Heart right ventricle (tissue), 16 donors: ENCODE data around the gene STAT6. TPM values are rescaled to one million over a fixed set of nuclear protein-coding genes. Genes with fewer than 3 reads are reported as not detected.

Experiments
- ATAC-seq, 8 donors: fragments of 200-7000 bp; cut with Tn5 transposase; one replicate each; pipeline ENCODE4 v1.9.1; 2020; ENCODE audit warnings: mild to moderate bottlenecking in 8 of 8, moderate library complexity in 8 of 8, moderate number of reproducible peaks in 1 of 8
- DNase-seq, 2 donors: peaks; one replicate each; pipeline ENCODE4 v3.0.0-alpha.2; 2020
- H3K27ac ChIP-seq, 10 donors: fragments of 200-600 bp; sonication (generic) in 2 of 10; one replicate each; pipeline versions ENCODE4 v1.5.0 to v1.8.0; 2020 to 2022; ENCODE audit warnings: mild to moderate bottlenecking in 3 of 10
- H3K27me3 ChIP-seq, 7 donors: fragments of 200-600 bp; one replicate each; pipeline ENCODE4 v1.8.0; 2021 to 2022; ENCODE audit warnings: mild to moderate bottlenecking in 2 of 7
- H3K36me3 ChIP-seq, 9 donors: fragments of 200-600 bp; sonication (generic) in 1 of 9; one replicate each; pipeline versions ENCODE4 v1.5.0 to v1.8.0; 2020 to 2022; ENCODE audit warnings: mild to moderate bottlenecking in 2 of 9
- H3K4me1 ChIP-seq, 9 donors: fragments of 200-600 bp; sonication (generic) in 1 of 9; one replicate each; pipeline versions ENCODE4 v1.5.0 to v1.8.0; 2020 to 2022; ENCODE audit warnings: mild to moderate bottlenecking in 4 of 9
- H3K4me3 ChIP-seq, 10 donors: fragments of 200-600 bp; sonication (generic) in 2 of 10; one replicate each; pipeline versions ENCODE4 v1.5.0 to v1.8.0; 2020 to 2022; ENCODE audit warnings: mild to moderate bottlenecking in 7 of 10, moderate library complexity in 2 of 10
- H3K9me3 ChIP-seq, 11 donors: fragments of 200-600 bp in 10 of 11; sonication (generic) in 2 of 11; one replicate each; pipeline versions ENCODE4 v1.5.0 to v1.8.0; 2013 to 2022; ENCODE audit warnings: mild to moderate bottlenecking in 2 of 11, control low read depth in 1 of 11, moderate library complexity in 1 of 11
- CTCF ChIP-seq, 9 donors: fragments of 200-600 bp; sonication (generic) in 2 of 9; IDR thresholded peaks; one replicate each; pipeline versions ENCODE4 v1.5.0 to v1.8.0; 2021 to 2022; ENCODE audit warnings: antibody characterized with exemption in 9 of 9, mild to moderate bottlenecking in 5 of 9, moderate library complexity in 1 of 9
- WGBS, 2 donors: extraction: QIAGEN DNeasy Blood & Tissue Kit; methylation state at CpG; one replicate each; pipeline ENCODE4 v1.1.7; 2013; ENCODE audit warnings: inconsistent platforms in 1 of 2; 5-methylcytosine and 5-hydroxymethylcytosine counted together
- intact Hi-C, 10 donors: fragments of 100-400 bp; cut with DNase I; formaldehyde crosslinking; loops; one replicate each; pipeline versions ENCODE4 v1.11.1 to v1.14.2; 2022
- polyA plus RNA-seq, 2 donors: library from polyadenylated mRNA; stranded (reverse); fragments of 200-250 nt; gene quantifications; one replicate each; pipeline ENCODE4 v1.2.3, GENCODE V29; 2013
- total RNA-seq, 10 donors: library from RNA; stranded (reverse); fragmentation: NEBNext Ultra II Directional in 3 of 10; extraction: Animal tissue kit (Norgen Biotek cat#: 25700) in 3 of 10; gene quantifications; one replicate each; pipeline versions ENCODE4 v1.2.1 to v1.2.4, GENCODE V29; 2021 to 2023
- donor health status: Arrhythmogenic right ventricular cardiomyopathy.
- donor health status: ischemic (EF 13 %, LVEDD 7.1; RV severe dilation, severe dysfunction).
- donor health status: healthy with polysubstance abuse.
- donor health status: DM: no; HTN: yes; CAD: no.
- donor health status: DM: no; HTN: no; CAD: no.
- donor health status: ischemic (EF 25% LVEDD 6.9; RV normal size, moderate dysfunction).
- donor health status: ischemic (EF 25% LVEDD 5.7; RV mildly dilated, moderate dysfunction).
- donor health status: healthy.
- donor health status: DM: yes; HTN: yes; CAD: no.
- donor health status: Ischemic cardiomyopathy.
- donor health status: ischemic (EF 35%, LVEDD 5.7; RV mildly dilated, moderate dysfunction).
- donor health status: nonischemic (EF 11% LVEDD 7.7; RV severe dilation, severe dysfunction).
- donor health status: DM: yes; HTN: yes; CAD: no.
- donor health status: PGD.
- donor health status: ischemic (EF 29% LVEDD 5.4; RV normal size, mild dysfunction).
- donor health status: nonischemic (EF 23%, LVEDD 6.1; RV moderate dilation, normal function).

The STAT6 gene
- total and polyA plus RNA-seq, 12 donors, result 23.3 to 77.8 (median 38.0) TPM

DNA sequence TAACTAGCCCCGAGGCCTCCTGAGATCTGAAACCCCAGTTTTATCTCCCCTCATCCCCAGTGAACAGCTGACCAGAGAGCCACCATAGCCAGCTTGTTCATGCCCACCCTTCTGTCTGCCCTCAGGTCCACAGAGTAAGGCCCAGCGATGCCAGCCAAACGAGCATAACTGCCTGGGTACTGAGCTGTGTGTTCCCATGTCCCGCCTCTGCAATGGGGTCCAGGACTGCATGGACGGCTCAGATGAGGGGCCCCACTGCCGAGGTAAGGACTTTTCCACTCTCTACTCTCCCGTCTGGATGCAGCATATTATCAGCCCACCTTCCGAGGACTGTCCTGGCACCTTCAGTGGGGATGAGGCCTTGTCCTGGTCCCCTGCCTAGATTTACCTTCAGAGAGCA lies 30.1 kb upstream of the STAT6 start:
- peaks cover 0 to 93% (median 71%) of the 10 kb centered on the region in 9 donors for H3K4me1 ChIP-seq
- intact Hi-C loops, result no loop called here
- 91 to 93% methylated on average over 8 of the region's 8 CpGs for WGBS, 2 donors

GRCh38 chr12:57139796-57140649 lies 28.9 kb upstream of the STAT6 start:
- Histone ChIP-seq H3K9me3 (no peaks in the 10 kb centered on the region), H3K27ac (peak overlapping the region in 8 of 10 donors; percentile 14 to 99 (median 94)), H3K36me3 (peaks cover 0 to 71% (median 18%) of the 10 kb centered on the region in 9 donors), H3K27me3 (no peaks in the 10 kb centered on the region), H3K4me1 (peaks cover 4 to 93% (median 71%) of the 10 kb centered on the region in 9 donors), H3K4me3 (no peak overlapping the region)
- ATAC-seq (no peak), DNase-seq (no peak)
- intact Hi-C loops, result no loop called here
- no peak for TF ChIP-seq CTCF (IDR thresholded peaks at IDR 0.05)
- 74 to 77% methylated on average over 6 of the region's 6 CpGs for WGBS, 2 donors

More for the DNA sequence above, 30.1 kb upstream of the STAT6 start:
- ATAC-seq (no peak), DNase-seq (no peak)
- no peak for TF ChIP-seq CTCF (IDR thresholded peaks at IDR 0.05)
- no peaks in the 10 kb centered on the region for H3K9me3 ChIP-seq
- H3K27ac ChIP-seq, result peak overlapping the region in 7 of 10 donors; percentile 13 to 80 (median 72)
- no peaks in the 10 kb centered on the region for H3K27me3 ChIP-seq
- H3K4me3 ChIP-seq, result no peak overlapping the region
- H3K36me3 ChIP-seq, result peaks cover 0 to 80% (median 25%) of the 10 kb centered on the region in 9 donors

- Histone ChIP-seq H3K27ac (peak overlapping the region in 9 of 10 donors; percentile 73 to 100 (median 99)), H3K36me3 (peaks cover 0 to 58% (median 13%) of the 10 kb centered on the region in 9 donors), H3K4me3 (no peak overlapping the region), H3K9me3 (no peaks in the 10 kb centered on the region), H3K27me3 (no peaks in the 10 kb centered on the region), H3K4me1 (peaks cover 10 to 100% (median 83%) of the 10 kb centered on the region in 9 donors)
- WGBS, 2 donors, result 60 to 61% methylated on average over 13 of the region's 13 CpGs
- no peak for TF ChIP-seq CTCF (IDR thresholded peaks at IDR 0.05)
- intact Hi-C loops, result no loop called here
- DNase-seq, result peak; percentile 68 to 82
- peak; percentile 19 to 83 (median 49) for ATAC-seq
Observed at GRCh38 chr12:57138526-57139272, 27.5 kb upstream of the STAT6 start.
